Activated CD8-positive, alpha-beta memory T cell treated with anti-CD3 and anti-CD28 coated beads for 1 hour (primary cell): ENCODE data around the gene DHRS2.
"Not testable (repeated sequence)": the region's sequence is repeated elsewhere in the genome, so short reads cannot be mapped to it uniquely, and the experiment has no call there.

Experiments
- DNase-seq, 2 donors: peaks; one replicate each; pipeline ENCODE4 v3.0.0-alpha.2; 2020; ENCODE audit warnings: low read depth in 1 of 2; ENCODE audit errors: extremely low read depth in 1 of 2

Gene DHRS2, protein sequence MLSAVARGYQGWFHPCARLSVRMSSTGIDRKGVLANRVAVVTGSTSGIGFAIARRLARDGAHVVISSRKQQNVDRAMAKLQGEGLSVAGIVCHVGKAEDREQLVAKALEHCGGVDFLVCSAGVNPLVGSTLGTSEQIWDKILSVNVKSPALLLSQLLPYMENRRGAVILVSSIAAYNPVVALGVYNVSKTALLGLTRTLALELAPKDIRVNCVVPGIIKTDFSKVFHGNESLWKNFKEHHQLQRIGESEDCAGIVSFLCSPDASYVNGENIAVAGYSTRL

DNA sequence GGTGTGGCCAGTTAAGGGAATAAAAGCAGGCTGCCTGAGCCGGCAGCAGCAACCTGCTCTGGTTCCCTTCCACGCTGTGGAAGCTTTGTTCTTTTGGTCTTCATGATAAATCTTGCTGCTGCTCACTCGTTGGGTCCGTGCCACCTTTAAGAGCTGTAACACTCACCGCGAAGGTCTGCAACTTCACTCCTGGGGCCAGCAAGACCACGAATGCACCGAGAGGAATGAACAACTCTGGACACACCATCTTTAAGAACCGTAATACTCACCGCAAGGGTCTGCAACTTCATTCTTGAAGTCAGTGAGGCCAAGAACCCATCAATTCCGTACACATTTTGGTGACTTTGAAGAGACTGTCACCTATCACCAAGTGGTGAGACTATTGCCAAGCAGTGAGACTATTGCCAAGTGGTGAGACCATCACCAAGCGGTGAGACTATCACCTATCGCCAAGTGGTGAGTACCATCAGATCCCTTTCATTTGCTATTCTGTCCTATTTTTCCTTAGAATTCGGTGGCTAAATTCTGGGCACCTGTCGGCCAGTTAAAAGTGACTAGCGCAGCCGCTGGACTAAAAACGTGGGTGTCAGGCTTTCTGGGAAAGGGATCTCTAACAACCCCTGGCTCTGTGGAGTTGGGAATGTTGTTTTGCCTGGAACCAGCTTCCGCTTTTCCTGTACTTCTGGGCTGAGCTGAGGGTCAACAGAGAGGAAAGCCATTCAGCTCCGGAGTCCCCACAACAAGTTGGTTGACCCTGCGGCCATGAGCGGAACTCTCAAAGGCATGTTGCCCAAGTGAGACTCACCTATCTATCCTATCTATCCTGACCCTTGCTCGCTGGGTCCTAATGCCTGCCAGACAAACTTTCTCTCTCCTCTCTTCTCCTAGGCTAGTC lies at the start of gene DHRS2:
TSS of gene DHRS2 (plus strand) at position 48 of the 895 bp plus-strand sequence. CDS start 2,501 bp downstream, outside the sequence.
- no peak for DNase-seq

DNA sequence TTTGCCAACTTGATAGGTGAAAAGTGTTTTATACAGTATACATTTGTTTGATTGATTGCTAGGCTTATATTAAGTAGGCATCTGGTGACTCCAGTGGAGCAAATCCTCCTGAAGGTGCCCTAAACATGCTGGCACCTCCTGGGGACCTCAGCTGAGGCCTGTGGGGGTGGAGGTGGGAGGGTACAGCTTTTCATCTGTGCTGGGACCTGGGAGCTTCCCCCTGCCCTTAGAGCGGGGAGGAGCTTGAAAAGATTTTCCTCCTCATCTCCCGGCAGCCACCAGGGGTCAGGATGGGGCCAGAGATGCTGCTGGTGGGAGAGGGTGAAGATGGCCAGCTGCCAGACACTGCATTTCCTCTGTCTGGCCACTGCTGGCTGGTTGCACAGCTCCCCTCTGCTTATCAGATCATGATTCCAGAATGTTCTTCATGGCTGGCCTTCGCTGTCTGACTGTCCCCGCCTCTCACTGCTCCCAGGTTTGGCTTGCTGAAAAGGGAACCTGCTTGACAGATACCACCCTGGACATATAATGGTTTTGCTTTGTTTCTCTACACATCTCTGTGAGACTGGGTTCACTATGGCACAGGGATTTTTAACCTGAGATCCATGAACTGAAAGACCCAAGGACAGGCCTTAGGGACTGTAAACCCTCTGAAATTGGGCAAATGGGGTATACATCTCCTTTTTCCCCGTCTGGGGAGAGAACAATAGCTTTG lies 47.1 kb upstream of the DHRS2 start:
- peak; percentile 43 to 68 for DNase-seq

DNA sequence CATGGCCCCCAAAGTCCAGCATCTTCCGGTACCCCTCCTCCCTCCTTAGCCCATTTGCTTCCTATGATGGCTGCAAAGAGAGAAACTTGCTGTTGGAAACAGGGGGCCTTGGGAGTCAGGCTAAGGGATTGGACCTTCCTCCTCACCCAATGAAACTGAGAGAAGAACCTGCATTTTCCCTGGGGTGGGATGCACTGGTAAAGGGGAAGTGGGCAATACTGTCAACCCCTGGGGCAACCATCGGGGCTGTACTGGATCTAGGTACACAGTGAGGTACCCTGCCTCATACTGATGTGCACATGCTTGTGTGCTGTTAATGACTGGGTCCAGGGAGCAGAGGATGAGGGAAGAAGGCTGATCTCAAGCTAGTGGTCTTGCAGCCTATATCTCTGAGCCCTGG lies 46.6 kb upstream of the DHRS2 start:
- no peak for DNase-seq

DNA sequence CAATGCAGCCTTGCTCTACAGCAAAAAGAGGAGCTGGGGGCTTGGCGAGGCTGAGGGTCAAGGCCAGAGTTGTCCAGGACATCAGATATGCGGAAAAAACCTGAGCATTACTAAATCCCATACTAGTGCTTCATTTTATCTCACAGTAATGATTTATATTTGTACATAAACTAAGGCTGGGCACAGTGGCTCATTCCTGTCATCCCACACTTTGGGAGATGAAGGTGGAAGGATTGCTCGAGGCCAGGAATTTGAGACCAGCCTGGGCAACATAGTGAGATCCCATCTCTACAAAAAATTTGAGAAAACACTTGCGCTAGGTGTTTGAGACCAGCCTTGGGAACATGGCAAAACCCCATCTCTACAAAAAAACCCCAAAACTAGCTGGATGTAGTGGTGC lies 46.0 kb upstream of the DHRS2 start:
- DNase-seq = no peak

DNA sequence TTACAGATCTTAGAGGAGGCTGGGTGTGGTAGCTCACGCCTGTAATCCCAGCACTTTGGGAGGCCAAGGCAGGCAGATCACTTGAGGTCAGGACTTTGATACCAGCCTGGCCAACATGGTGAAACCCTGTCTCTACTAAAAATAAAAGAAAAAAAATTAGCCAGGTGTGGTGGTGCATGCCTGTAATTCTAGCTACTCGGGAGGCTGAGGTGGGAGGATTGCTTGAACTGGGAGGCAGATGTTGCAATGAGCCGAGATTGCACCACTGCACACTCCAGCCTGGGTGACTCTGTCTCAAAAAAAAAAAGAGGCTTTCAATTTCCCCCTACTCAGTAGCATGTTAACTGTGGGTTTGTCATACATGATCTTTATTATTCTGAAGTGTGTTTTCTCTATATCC lies 42.0 kb upstream of the DHRS2 start:
- DNase-seq = not testable (repeated sequence)

DNA sequence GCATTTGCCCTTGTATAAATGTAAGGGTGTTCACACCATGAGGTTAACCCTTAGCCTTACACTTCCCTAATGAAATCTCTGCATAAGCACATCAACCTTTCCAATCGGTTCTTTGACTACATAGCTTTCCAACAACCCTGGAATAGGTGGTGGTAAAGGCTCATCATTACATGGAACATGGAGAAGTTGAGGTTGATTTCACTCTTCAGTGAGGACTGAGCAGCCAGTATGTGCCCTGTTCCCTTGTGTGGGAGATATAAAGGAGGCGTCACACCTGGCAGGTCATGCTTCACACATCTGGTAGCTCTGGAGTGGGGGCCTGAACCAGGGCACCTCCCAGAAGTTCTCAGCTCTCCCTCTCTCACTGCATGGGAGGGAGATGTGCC lies 35.8 kb upstream of the DHRS2 start:
- DNase-seq = no peak

DNA sequence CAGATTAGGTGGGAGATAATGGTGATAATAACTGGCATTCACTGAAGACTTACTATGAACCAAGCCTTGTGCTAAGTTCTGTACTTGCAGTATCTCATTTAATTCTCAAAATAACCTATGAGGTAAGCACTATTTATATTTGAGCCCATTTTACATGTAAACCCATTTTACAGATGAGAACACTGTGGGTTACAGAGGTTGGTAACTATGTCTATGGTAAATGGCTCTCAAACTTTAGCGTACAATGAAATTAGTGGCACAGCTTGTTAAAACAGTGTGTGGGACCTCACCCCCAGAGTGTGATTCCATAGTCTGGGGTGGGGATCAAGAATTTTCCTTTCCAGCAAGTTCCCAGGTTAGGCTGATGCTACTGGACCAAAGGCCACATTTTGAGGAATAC lies 35.4 kb upstream of the DHRS2 start:
- no peak for DNase-seq

DNA sequence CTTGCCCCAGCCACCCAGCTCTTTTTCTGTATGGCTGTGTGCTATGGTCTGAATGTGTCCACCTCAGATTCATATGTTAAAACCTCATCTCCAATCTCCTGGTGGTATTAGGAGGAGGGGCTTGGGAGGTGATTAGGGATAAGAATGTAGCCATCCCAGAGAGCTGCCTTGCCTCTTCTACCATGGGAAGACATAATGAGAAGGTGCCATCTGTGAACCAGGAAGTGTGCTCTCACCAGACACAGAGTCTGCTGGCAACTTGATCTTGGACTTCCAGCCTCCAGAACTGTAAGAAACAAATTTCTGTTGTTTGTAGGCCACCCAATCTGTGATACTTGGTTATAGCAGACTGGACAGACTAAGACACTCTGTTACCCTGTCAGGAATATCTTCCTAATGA lies 34.7 kb upstream of the DHRS2 start:
- no peak for DNase-seq

DNA sequence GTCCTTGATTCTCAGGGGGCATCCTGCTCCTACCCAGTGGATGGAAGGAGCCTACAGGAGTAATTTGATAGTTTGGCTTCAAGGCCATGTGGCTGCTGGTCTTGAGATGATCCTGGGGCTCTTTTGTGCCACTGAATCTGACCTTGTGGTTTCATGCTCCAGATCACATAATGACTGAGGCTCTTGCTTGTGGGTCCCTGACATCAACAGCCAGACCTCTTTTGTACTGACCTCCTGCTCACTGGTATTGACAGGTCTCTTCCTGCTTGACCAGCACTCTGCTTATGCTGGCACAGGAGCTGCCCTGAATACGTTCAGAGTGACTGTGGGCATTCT lies 34.4 kb upstream of the DHRS2 start:
- DNase-seq = no peak

DNA sequence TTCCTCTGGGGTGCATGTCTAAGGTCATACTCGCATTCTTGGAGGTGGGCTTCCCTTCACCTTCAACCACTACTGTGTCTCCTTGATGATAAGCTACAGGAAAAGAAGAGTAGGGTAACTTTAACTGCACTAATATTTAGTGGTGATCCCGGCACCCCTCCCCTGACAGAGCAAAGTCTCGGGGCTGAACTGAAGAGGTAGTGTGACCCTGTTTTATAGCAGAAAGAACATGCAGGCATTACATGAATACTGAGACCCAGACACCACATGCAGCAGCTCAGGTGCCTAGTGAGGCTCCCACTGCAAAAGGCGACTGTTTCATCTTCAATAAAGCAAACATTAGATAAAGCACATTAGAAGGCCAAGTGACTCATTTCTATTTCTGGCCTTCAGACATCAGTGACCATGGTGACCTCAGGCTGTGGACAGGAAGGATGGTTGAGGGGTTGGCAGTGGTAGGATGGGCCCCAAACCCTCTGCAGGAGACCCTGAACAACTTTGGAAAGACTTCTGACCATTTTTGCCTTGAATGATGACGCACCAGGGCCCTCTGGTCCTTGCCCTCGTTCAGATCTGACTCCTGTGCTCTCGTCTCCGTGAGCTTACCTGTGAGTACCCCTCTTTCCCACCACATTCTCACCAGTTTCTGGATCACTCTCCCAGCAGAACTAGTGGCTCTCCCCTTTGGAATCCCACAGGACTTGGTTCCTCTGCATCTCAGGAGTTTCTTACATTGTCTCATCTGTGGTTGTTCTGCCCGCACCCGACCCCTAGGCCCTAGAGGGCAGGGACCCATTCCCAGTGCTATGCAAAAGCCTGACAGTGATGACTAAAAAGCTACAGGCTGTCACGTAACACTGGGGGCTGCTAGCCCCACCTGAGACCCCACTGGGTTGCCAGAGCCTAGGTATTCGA lies 33.7 kb upstream of the DHRS2 start:
- no peak for DNase-seq

DNA sequence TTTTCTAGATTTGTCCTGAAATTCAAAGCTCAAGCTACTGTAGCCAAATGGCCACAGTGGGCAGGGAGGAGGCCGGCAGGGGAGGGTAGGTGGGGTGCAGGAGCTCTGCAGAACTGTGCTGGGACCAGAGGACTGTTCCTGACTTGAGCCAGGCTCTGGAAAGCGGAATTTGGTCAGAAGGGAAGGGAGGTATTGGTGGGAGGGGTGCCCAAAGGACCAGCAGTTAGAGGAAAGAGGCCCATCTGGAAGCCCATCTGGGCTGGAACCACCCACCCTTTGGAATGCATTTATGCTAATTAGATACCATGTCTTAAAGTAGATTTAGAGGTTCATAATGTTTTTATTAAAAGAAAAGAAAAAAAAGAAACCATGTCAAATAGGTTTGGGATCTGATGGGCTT lies 33.1 kb upstream of the DHRS2 start:
- DNase-seq = no peak

DNA sequence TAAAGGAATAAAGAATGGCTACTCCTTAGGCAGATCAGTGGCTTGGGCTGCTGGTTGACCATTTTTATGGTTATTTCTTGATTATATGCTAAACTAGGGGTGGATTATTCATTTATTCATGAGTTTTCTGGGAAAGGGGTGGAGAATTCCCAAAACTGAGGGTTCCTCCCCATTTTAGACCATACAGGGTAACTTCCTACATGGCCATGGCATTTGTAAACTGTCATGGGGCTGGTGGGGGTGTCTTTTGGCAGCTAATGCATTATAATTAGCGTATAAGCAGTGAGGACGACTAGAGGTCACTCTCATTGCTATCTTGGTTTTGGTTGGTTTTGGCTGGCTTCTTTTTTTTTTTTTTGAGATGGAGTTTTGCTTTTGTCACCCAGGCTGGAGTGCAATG lies 32.0 kb upstream of the DHRS2 start:
- no peak for DNase-seq

DNA sequence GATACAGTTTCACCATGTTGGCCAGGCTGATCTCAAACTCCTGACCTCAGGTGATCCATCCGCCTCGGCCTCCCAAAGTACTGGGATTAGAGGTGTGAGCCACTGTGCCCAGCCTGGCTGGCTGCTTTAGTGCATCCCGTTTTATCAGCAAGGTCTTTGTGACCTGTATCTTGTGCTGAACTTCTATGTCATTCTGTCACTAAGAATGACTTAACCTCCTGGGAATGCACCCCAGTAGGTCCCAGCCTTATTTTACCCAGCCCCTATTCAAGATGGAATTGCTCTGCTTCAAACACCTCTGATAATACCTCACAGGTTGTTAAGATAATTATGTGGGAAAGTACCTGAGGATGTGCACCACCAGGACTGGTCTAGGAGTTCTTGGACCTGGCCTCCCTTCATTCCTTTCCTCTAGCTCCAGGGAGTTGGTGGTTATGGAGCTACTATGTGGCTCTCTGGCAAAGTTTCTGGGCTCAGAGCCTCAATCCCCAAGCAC lies 31.4 kb upstream of the DHRS2 start:
- no peak for DNase-seq

DNA sequence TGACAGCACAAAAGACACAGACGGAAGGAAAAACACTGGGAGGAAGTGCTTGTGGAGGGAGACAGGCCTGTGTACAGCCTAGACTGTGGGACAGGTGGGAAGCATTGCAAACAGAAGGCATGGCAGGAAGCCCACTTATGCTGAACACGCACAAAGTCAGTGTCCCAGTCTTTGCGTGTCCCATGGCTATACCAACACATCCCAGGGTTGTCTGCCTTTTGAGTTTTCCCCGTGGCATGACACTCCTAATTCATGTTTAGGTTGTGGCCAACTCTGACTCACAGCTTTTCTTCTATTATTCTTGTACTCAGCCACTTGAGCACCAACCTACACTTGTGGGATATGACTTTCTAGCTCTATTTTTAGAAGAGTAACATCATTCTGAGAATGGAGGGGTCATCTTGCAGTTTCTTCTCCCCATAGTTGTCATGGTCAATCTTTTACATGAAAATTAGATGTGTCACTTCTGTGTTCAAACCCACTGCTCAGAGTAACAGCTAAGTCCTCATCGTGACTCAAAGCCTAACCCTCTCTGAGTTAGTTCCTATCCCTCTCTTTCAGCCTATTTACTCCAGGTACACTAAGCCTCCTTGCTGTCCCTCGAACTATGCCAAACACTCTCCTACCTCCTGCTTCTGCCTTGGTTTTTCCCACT lies 30.1 kb upstream of the DHRS2 start:
- no peak for DNase-seq

DNA sequence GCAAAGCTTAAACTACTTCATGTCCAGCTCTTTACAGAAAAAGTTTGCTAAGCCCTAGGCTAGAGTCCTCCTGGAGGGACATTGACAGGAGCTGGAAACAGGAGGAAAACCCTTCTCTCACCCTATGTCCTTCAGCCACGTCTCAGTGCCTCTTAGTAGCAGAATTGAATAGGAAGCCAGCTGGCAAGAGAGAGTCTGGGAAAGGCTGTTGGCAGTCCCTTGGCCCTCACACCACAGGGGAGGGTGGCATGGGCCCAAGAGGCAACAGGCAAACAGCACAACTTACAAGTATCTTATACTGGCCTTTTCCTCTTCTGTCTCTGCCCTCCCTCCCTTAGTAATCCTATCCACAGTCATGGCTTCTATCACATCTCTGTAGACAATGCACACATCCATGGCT lies 27.7 kb upstream of the DHRS2 start:
- no peak for DNase-seq

DNA sequence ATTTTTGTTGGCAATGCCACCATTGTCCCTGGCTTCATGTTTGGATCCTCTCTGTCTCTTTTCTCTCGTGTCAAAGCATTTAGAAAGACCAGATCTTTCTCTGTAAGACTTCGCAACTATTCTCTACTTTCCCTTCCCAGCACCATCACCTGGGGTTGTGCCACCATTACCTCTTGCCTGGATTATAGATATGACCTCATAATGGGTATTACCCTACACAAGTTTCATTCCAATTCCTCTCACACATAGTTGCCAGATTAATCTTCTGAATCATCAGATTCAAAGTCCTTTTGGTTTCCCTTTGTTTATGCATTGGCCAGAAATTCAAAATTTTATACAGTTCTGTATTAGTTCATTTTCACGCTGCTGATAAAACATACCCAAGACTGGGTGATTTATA lies 27.2 kb upstream of the DHRS2 start:
- DNase-seq = no peak

DNA sequence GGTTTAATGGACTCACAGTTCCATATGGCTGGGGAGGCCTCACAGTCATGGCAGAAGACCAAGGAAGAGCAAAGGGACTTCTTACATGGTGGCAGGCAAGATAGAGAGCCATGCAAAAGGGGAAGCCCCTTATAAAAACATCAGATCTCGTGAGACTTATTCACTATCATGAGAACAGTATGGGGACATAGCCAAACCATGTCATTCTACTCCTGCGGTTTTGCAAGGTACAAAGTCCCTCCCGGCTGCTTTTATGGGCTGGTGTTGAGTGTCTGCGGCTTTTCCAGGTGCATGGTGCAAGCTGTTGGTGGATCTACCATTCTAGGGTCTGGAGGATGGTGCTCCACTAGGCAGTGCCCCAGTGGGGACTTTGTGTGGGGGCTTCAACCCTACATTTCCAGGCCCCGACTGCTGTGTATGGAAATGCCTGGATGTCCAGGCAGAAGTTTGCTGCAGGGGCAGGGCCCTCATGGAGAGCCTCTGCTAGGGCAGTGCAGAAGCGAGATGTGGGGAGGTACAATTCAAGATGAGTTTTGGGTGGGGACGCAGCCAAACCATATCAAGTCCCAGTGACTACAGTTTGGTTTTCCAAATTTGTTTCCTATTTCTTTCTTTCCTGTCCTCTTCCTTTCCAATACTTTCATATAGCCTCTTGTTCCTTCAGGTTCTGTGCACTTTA lies 26.6 kb upstream of the DHRS2 start:
- DNase-seq = not testable (repeated sequence)

DNA sequence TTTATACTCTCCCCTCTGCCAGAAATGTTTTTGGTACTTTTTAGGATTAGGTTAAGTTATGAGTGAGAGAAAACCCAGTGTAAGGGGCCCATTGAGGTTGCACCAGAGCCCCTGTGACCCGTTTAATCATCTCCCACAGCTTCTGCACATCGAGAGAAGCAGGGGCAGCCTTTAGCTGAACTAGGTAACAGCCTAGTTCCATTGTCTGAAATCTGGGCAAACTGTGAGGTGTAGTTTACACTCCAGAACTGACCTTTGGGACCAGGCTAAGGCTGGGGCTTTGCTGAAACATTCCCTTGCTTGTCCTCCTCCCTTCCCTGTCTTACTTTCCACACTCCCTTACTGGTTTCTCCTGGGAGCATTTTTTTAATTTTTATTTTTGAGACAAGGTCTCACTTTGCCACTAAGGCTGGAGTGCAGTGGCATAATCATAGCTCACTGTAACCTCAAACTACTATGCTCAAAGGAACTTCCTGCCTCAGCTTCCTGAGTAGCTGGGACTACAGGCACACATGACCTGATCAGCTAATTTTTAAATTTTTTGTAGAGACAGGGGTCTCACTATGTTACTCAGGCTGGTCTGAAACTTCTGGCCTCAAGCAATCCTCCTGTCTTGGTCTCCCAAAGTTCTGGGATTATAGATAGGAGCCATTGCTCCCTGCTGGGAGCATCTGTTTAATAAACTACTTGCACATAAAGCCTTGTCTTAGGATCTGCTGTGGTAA lies 25.9 kb upstream of the DHRS2 start:
- no peak for DNase-seq

DNA sequence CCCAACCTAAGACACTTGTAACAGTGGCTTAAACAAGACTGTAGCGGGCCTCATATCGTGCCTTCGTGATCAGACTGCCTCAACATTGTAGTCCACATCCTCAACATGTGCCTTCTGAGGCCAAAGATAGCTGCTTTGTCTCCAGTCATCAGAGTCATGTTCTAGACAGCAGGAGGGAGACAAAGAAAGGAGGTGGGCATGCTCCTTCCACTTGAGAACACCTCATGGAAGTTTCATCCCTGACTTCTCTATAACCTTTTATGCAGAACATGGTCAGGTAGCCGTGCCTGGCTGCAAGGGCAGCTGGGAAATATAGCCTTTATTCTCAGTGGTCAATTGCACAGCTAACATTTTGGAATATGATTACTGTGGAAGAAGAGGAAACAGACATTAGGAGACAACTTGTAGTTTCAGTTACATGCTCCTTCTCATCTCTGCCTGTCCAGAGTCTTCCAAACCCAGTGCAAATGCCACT lies 25.3 kb upstream of the DHRS2 start:
- DNase-seq = no peak
